Endometrial microvascular endothelial cells (primary cell): ENCODE data around the gene RNF223. TPM values are rescaled to one million over a fixed set of nuclear protein-coding genes. Genes with fewer than 3 reads are reported as not detected.

Source experiments
- in situ Hi-C: cut with HindIII; loops from 2 replicates; pipeline ENCODE4 v1.10.0; 2017; ENCODE audit warnings: low sequenced_read_pairs, low pct_unique_long_range_greater_than_20kb; ENCODE audit errors: inconsistent ontology term
- total RNA-seq: library from RNA; depleted of rRNA; stranded (reverse); fragments of >200 nt; gene quantifications from one replicate; pipeline ENCODE4 v1.2.3, GENCODE V29; 2015; ENCODE audit errors: inconsistent ontology term

The RNF223 gene
- total RNA-seq, 1 donor from 2014 or later: not detected

GRCh38 chr1:1022302-1023009, 51.6 kb downstream of the RNF223 start:
- in situ Hi-C loops: no loop called here

GRCh38 chr1:1021920-1022259, 52.2 kb downstream of the RNF223 start:
- in situ Hi-C loops: no loop called here

GRCh38 chr1:1021010-1021919, 52.8 kb downstream of the RNF223 start:
- in situ Hi-C loops: no loop called here

Other genes starting within 250 kb of the RNF223 start
- gene SAMD11, start 150.4 kb downstream of the RNF223 start, total RNA-seq: 0.19 TPM
- 98.2 TPM for gene NOC2L, start 115.0 kb downstream of the RNF223 start, total RNA-seq
- 6.1 TPM for gene KLHL17, start 113.7 kb downstream of the RNF223 start, total RNA-seq
- 0.56 TPM for gene PLEKHN1, start 107.8 kb downstream of the RNF223 start, total RNA-seq
- gene PERM1, start 92.2 kb downstream of the RNF223 start, total RNA-seq: not detected
- gene HES4, start 74.2 kb downstream of the RNF223 start, total RNA-seq: 1.1 TPM
- 303 TPM for gene ISG15, start 60.8 kb downstream of the RNF223 start, total RNA-seq
- 77.4 TPM for gene AGRN, start 54.2 kb downstream of the RNF223 start, total RNA-seq
- gene C1orf159, start 41.8 kb upstream of the RNF223 start, total RNA-seq: 22.3 TPM
- gene TTLL10, start 99.6 kb upstream of the RNF223 start, total RNA-seq: not detected
- not detected for gene TNFRSF18, start 132.3 kb upstream of the RNF223 start, total RNA-seq
- gene TNFRSF4, start 139.8 kb upstream of the RNF223 start, total RNA-seq: not detected
- gene SDF4, start 157.7 kb upstream of the RNF223 start, total RNA-seq: 186 TPM
- 23.9 TPM for gene B3GALT6, start 157.9 kb upstream of the RNF223 start, total RNA-seq
- not detected for gene C1QTNF12, start 172.4 kb upstream of the RNF223 start, total RNA-seq
- 47.6 TPM for gene UBE2J2, start 199.5 kb upstream of the RNF223 start, total RNA-seq
- gene SCNN1D, start 206.1 kb upstream of the RNF223 start, total RNA-seq: under 0.01 TPM
- 28.7 TPM for gene ACAP3, start 233.6 kb upstream of the RNF223 start, total RNA-seq
- 21.4 TPM for gene PUSL1, start 234.3 kb upstream of the RNF223 start, total RNA-seq